B cell (primary cell): ENCODE results near the gene NOP9. TPM values are rescaled to one million over a fixed set of nuclear protein-coding genes. Genes with fewer than 3 reads are reported as not detected.

Experiments
- ATAC-seq: fragments of 200-7000 bp; cut with Tn5 transposase; one replicate; pipeline ENCODE4 v1.10.0; 2021; ENCODE audit warnings: low read depth, mild to moderate bottlenecking, moderate number of reproducible peaks, moderate library complexity
- CTCF ChIA-PET: fragments of 350-600 bp; sonication (Branson Sonifier 250); formaldehyde crosslinking; loops from one replicate; lab custom pipeline; 2021; ENCODE audit warnings: antibody characterized with exemption, inconsistent platforms; lab: Charles Lee
- POLR2A ChIA-PET: fragments of 350-600 bp; sonication (Branson Sonifier 250); formaldehyde crosslinking; loops from one replicate; lab custom pipeline; 2021; ENCODE audit warnings: antibody characterized with exemption; lab: Charles Lee
- DNase-seq: peaks from one replicate; pipeline ENCODE4 v3.0.0; 2013
- H2AFZ ChIP-seq: 2 replicates; pipeline ENCODE4 v1.6.1; 2012; ENCODE audit warnings: mild to moderate bottlenecking, low read depth, low read length; ENCODE audit not compliant: insufficient read depth, poor library complexity, severe bottlenecking
- H3K27ac ChIP-seq, 2 donors: 1 replicate in 1 of 2; 2 replicates in 1 of 2; pipeline ENCODE4 v1.5.1; 2012 to 2013; ENCODE audit warnings: low read length in 2 of 2, mild to moderate bottlenecking in 2 of 2, moderate library complexity in 1 of 2
- H3K27me3 ChIP-seq, 4 experiments: fragments of 200-600 bp in 1 of 4; sonication (generic) in 1 of 4; replicated peaks in 1 of 4; 1 replicate in 2 of 4; 2 replicates in 2 of 4; pipeline versions ENCODE4 v1.6.1 to v1.7.0; 2013 to 2016; ENCODE audit warnings: low read length in 3 of 4, mild to moderate bottlenecking in 2 of 4, mixed read lengths in 1 of 4, moderate library complexity in 1 of 4; ENCODE audit not compliant: insufficient read depth in 4 of 4, control insufficient read depth in 3 of 4; ENCODE audit errors: control extremely low read depth in 1 of 4
- H3K36me3 ChIP-seq, 2 experiments: replicated peaks in 1 of 2; 1 replicate in 1 of 2; 2 replicates in 1 of 2; pipeline versions ENCODE4 v1.6.1 to v1.7.1; 2013; ENCODE audit warnings: low read length in 1 of 2; ENCODE audit not compliant: insufficient read depth in 2 of 2, control insufficient read depth in 1 of 2; ENCODE audit errors: control extremely low read depth in 1 of 2, extremely low read depth in 1 of 2
- H3K4me1 ChIP-seq, 2 donors: fragments of 200-600 bp in 1 of 2; sonication (generic) in 1 of 2; 1 replicate in 1 of 2; 2 replicates in 1 of 2; pipeline versions ENCODE4 v1.5.1 to v1.6.1; 2013 to 2017; ENCODE audit warnings: low read length in 2 of 2; ENCODE audit not compliant: control insufficient read depth in 2 of 2, insufficient read depth in 2 of 2
- H3K4me2 ChIP-seq: replicated peaks from 2 replicates; pipeline ENCODE3; 2012; ENCODE audit warnings: mild to moderate bottlenecking, low read depth, low read length; ENCODE audit not compliant: poor library complexity, severe bottlenecking
- H3K4me3 ChIP-seq, 5 experiments: fragments of 200-600 bp in 1 of 5; sonication (generic) in 1 of 5; 1 replicate in 3 of 5; 2 replicates in 2 of 5; pipeline versions ENCODE4 v1.5.1 to v1.7.0; 2011 to 2016; ENCODE audit warnings: low read length in 4 of 5, mild to moderate bottlenecking in 4 of 5, low read depth in 2 of 5, control low read depth in 1 of 5, moderate library complexity in 1 of 5; ENCODE audit not compliant: insufficient read depth in 1 of 5; ENCODE audit errors: control extremely low read depth in 1 of 5, extremely low read depth in 1 of 5
- H3K79me2 ChIP-seq: fragments of 200-600 bp; sonication (generic); one replicate; pipeline ENCODE4 v1.6.0; 2016; ENCODE audit warnings: low read length; ENCODE audit not compliant: control insufficient read depth, insufficient read depth
- H3K9ac ChIP-seq: fragments of 200-600 bp; sonication (generic); 2 replicates; pipeline ENCODE4 v1.6.1; 2017; ENCODE audit warnings: mild to moderate bottlenecking, low read length, moderate library complexity
- H3K9me3 ChIP-seq, 3 donors: one replicate each; pipeline versions ENCODE4 v1.6.1 to v1.7.1; 2013; ENCODE audit warnings: low read length in 2 of 3; ENCODE audit not compliant: control insufficient read depth in 2 of 3, insufficient read depth in 1 of 3; ENCODE audit errors: control extremely low read depth in 1 of 3
- H4K20me1 ChIP-seq: 2 replicates; pipeline ENCODE4 v1.6.0; 2012; ENCODE audit warnings: mild to moderate bottlenecking, low read length; ENCODE audit not compliant: insufficient read depth, control insufficient read depth, poor library complexity, severe bottlenecking
- H3K27ac Mint-ChIP-seq: one replicate; pipeline ENCODE4 v1.8.0; 2021; ENCODE audit warnings: mixed read lengths
- H3K27me3 Mint-ChIP-seq: one replicate; pipeline ENCODE4 v1.8.0; 2021; ENCODE audit warnings: mixed read lengths
- H3K4me1 Mint-ChIP-seq: one replicate; pipeline ENCODE4 v1.8.0; 2021; ENCODE audit warnings: mixed read lengths
- H3K4me3 Mint-ChIP-seq: one replicate; pipeline ENCODE4 v1.8.0; 2021; ENCODE audit warnings: mixed read lengths
- H3K9me3 Mint-ChIP-seq: one replicate; pipeline ENCODE4 v1.8.0; 2022; ENCODE audit warnings: mixed read lengths; ENCODE audit not compliant: insufficient read depth
- EZH2 ChIP-seq: IDR thresholded peaks from 2 replicates; pipeline ENCODE4 v1.6.1; 2012; ENCODE audit warnings: borderline replicate concordance, low read depth, mild to moderate bottlenecking, moderate library complexity, low read length; ENCODE audit not compliant: insufficient read depth, poor library complexity, severe bottlenecking
- WGBS: methylation state at CpG from one replicate; pipeline ENCODE4 v1.1.5; 2013; ENCODE audit warnings: missing lambda C conversion rate; ENCODE audit not compliant: insufficient coverage; 5-methylcytosine and 5-hydroxymethylcytosine counted together
- intact Hi-C: fragments of 100-400 bp; cut with micrococcal nuclease; formaldehyde crosslinking; loops from one replicate; pipeline ENCODE4 v1.10.0; 2022
- polyA plus RNA-seq: library from polyadenylated mRNA; depleted of rRNA; stranded (reverse); fragments of >200 nt; gene quantifications from 2 replicates; pipeline ENCODE4 v1.2.3, GENCODE V29; 2012
- total RNA-seq, 2 donors: library from RNA; stranded (reverse); fragments of 120-200 nt in 1 of 2; gene quantifications; 1 replicate in 1 of 2; 2 replicates in 1 of 2; pipeline versions ENCODE4 v1.2.3 to v1.2.4, GENCODE V29; 2013 to 2022
- TF ChIP-seq, protein P1 (sequence below): fragments of 200-600 bp; IDR thresholded peaks from one replicate; pipeline ENCODE4 v1.8.0; 2022; ENCODE audit warnings: antibody characterized with exemption, mild to moderate bottlenecking

Gene NOP9
- total and polyA plus RNA-seq, 2 donors (not counting 1 experiment from before 2014, with no cell fraction given) = 9.7 to 22.6 TPM

DNA sequence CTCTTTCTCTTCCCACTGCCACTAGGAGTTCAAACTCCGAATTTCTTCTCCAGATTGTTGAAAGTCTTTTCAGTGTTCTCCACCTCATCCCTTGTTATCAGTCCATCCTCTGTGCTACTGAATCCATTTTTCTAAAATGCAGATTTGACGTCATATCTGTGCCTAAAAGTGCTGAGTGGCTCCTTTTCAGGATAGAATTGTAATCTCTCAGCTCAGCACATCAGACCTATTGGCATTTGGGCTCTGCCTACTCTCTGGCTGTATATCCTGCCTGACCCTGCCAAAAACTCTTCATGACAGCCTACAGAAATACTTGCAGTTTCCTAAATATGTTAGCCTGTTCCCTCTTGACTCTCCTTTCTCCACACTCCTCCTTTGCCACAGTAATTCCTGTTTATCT is 27.2 kb upstream of the NOP9 start:
- no peak for DNase-seq
- intact Hi-C loops = loop anchor here (10.0 kb wide), 1 partner anchor 128 kb away; the partner anchor contains the start of genes EMC9, PSME2 and RNF31
- Histone ChIP-seq H3K4me1 (peaks cover 39 to 47% of the 10 kb centered on the region in 2 donors), H3K4me3 (no peak overlapping the region), H3K79me2 (peaks cover 30% of the 10 kb centered on the region), H3K36me3 (peaks cover 0 to 18% of the 10 kb centered on the region in 2 experiments), H3K9me3 (peaks cover 0 to 3% (median 0%) of the 10 kb centered on the region in 3 donors), H3K27ac (peak overlapping the region; percentile 93 to 97), H3K27me3 (no peaks in the 10 kb centered on the region), H4K20me1 (no peaks in the 10 kb centered on the region), H2AFZ (no peak overlapping the region), H3K9ac (peak overlapping the region; percentile 71), H3K4me2 (peak overlapping the region; percentile 86)
- POLR2A ChIA-PET = interaction anchor here (1.3 to 2.9 kb wide), 4 partner anchors 30 to 131 kb away, joined by 4 to 51 read pairs (median 8); partner anchors contain the start of genes EMC9, LTB4R2, TINF2 and TM9SF1
- Mint-ChIP-seq H3K27me3 (no peaks in the 10 kb centered on the region), H3K27ac (peak overlapping the region; percentile 94), H3K4me3 (peak overlapping the region; percentile 94), H3K4me1 (peaks cover 59% of the 10 kb centered on the region), H3K9me3 (no peaks in the 10 kb centered on the region)
- ATAC-seq = no peak
- CTCF ChIA-PET = interaction anchor here (0.7 to 4.2 kb wide), 8 partner anchors 11 to 60 kb away, joined by 3 to 40 read pairs (median 18); partner anchors contain the start of genes CHMP4A, MDP1 and TINF2
- 100% methylated on average over 2 of the region's 2 CpGs for WGBS
- no peak for TF ChIP-seq EZH2
- TF ChIP-seq, protein P1, sequence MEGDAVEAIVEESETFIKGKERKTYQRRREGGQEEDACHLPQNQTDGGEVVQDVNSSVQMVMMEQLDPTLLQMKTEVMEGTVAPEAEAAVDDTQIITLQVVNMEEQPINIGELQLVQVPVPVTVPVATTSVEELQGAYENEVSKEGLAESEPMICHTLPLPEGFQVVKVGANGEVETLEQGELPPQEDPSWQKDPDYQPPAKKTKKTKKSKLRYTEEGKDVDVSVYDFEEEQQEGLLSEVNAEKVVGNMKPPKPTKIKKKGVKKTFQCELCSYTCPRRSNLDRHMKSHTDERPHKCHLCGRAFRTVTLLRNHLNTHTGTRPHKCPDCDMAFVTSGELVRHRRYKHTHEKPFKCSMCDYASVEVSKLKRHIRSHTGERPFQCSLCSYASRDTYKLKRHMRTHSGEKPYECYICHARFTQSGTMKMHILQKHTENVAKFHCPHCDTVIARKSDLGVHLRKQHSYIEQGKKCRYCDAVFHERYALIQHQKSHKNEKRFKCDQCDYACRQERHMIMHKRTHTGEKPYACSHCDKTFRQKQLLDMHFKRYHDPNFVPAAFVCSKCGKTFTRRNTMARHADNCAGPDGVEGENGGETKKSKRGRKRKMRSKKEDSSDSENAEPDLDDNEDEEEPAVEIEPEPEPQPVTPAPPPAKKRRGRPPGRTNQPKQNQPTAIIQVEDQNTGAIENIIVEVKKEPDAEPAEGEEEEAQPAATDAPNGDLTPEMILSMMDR = no peak

DNA sequence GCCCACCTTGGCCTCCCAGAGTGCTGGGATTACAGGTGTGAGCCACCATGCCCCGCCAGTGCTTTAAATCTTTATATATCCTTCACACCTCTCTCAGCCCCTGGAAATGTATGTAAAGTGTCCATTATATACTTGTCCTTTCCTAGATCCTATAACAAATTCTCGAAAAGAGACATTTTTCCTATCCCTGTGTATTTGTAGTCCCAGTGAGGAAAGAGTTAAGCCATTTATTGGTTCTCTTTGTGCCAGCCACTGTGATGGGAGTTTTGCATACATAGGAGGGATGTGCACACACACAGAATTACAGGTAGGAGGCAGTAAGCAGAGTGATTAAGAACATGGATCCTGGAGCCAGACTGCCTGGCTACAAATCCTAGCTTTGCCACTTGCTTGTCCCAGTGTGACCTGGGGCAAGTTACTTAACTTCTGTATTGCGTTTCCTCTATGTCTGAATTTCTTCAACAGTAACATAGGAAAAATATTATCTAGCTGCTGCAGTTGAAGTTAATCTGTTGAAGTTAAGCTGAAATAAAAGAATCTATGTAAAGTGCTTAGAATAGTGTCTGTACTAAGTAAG is 26.1 kb upstream of the NOP9 start:
- peaks cover 30% of the 10 kb centered on the region for H3K79me2 ChIP-seq
- peaks cover 69% of the 10 kb centered on the region for H3K4me1 Mint-ChIP-seq

More for the DNA sequence above, 26.1 kb upstream of the NOP9 start:
- Histone ChIP-seq H2AFZ (peak overlapping the region; percentile 10), H3K27ac (peak overlapping the region; percentile 76 to 81), H3K36me3 (peaks cover 0 to 10% of the 10 kb centered on the region in 2 experiments), H3K9me3 (peaks cover 0 to 10% (median 0%) of the 10 kb centered on the region in 3 donors), H3K4me3 (no peak overlapping the region), H3K4me2 (peak overlapping the region; percentile 52), H3K27me3 (no peaks in the 10 kb centered on the region), H4K20me1 (no peaks in the 10 kb centered on the region), H3K9ac (no peak overlapping the region), H3K4me1 (peaks cover 49 to 57% of the 10 kb centered on the region in 2 donors)
- Mint-ChIP-seq H3K4me3 (peak overlapping the region; percentile 58), H3K27ac (peak overlapping the region; percentile 89), H3K27me3 (no peaks in the 10 kb centered on the region), H3K9me3 (no peaks in the 10 kb centered on the region)
- intact Hi-C loops = loop anchor here (10.0 kb wide), 1 partner anchor 129 kb away; the partner anchor contains the start of genes EMC9, PSME2 and RNF31
- ChIA-PET CTCF (interaction anchor here (0.7 to 2.4 kb wide), 8 partner anchors 10 to 437 kb away, joined by 3 to 19 read pairs (median 5); partner anchors contain the start of genes CIDEB, LTB4R and TINF2), POLR2A (interaction anchor here (0.7 to 2.0 kb wide), 5 partner anchors 16 to 157 kb away, joined by 3 to 11 read pairs (median 4); partner anchors contain the start of gene TINF2)
- WGBS = no CpG with 5 or more reads among the region's 3 CpGs
- ATAC-seq (no peak), DNase-seq (no peak)
- no peak for TF ChIP-seq EZH2
